Nasal cavity respiratory epithelium epithelial cell of viscerocranial mucosa (primary cell): ENCODE results near the gene ZNF32. TPM values are rescaled to one million over a fixed set of nuclear protein-coding genes. Genes with fewer than 3 reads are reported as not detected.

Experiments used
- total RNA-seq: library from RNA; depleted of rRNA; stranded (reverse); fragments of >200 nt; gene quantifications from 2 replicates; pipeline ENCODE4 v1.2.3, GENCODE V29; 2014

Gene ZNF32
- total RNA-seq: 23.2 and 39.9 TPM in 2 replicates

DNA sequence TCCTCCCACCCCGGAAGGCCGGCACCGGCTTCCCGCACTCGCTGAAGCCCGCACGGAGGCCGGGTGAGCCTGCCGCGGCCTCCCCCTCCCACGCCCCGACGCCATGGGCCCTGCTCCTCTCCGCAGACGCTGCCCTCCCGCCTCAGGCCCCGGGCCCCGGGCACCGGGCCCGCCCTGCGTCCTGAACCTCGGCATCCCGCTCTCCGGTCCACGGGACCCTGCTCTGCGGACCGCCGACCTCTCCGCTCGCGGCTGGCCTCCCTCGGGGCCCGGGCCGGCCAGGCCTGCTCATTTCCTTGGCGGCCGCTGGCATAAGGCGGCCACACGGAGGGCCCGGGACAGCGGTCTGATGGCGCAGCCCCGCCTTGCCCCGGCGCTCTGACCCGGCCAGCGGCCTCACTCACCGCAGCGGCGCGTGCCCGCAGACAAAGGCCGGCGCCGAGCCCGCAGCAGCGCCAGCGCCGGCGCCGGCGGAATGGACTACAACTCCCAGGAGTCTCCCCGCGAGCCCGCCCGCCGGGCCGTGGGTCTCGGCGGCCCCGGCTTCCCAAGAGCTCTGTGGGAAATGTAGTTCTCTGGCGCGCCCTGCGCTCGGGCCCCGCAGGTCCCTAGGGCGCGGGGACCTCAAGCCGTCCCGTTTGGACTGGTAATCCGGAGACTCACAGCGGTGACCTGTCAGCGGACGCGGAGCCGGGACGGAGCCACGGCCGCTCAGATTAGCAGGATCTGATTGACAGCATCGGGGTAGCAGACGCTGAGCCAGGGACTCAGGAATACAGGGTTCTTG, at the start of gene ZNF32:
Gene ZNF32 (minus strand): TSS at position 484 of the 787 bp plus-strand sequence. CDS start 2,748 bp downstream, outside the sequence.

DNA sequence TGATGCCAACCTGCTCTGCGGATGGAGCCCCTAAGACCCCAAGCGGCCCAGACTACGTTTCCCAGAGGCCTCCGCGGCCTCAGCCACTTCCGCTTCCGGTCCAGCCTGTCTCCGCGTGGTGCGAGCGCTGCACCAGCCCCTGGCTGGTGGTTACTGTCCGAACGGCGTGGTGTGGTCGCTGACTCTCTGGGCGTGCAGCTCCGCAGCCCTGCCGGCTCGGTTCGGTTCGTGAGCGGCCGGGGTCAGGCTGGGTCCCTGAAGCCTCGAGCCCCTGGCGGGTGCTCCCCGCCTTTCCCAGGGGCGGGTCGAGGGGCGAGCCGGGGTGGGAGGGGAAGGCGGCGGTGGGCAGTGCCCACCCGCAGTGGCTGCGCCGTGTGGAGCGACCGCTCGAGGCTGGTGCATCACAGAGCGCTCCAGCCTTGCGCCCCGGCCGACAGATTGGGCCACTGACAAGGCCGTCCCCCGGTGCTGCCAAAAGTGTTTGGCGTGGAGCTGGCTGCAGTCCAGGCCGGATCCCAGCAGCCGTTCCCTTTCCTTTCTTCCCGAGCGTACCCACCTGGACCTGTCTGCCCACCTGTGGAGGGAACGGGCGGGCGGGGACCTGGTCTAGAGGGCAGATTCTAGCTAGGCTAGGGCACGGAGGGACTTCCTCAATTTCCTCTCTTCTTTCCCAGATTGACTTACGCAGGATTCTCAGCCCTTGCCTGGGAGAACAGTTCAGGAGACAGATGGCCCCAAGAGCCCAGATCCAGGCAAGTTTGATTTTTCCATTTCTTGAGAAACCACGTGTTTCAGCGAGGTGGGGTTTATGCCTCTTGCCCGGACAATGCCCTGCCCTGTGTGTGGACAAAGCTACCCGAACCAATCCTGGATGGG, 42.1 kb downstream of the ZNF32 start, which contains the start of gene ZNF485:
Gene ZNF485 (plus strand): TSS at position 116 of the 876 bp plus-strand sequence. CDS start 613 bp downstream, at position 729.

Other genes starting within 250 kb of the ZNF32 start
- 308 and 310 TPM in 2 replicates for gene HNRNPF, start 239.7 kb downstream of the ZNF32 start, total RNA-seq
- 2.6 and 2.7 TPM in 2 replicates for gene ZNF487, start 211.8 kb downstream of the ZNF32 start, total RNA-seq
- gene ZNF239, start 74.3 kb downstream of the ZNF32 start, total RNA-seq: 2.7 and 4.2 TPM in 2 replicates
- gene ZNF485, start 42.4 kb downstream of the ZNF32 start, total RNA-seq: 4.8 and 8.8 TPM in 2 replicates